ENCODE measurements around the gene DTWD1. TPM values are rescaled to one million over a fixed set of nuclear protein-coding genes. Genes with fewer than 3 reads are reported as not detected.
"Not testable (repeated sequence)": the region's sequence is repeated elsewhere in the genome, so short reads cannot be mapped to it uniquely, and the experiment has no call there.

Gene DTWD1
- 6.2 TPM for total RNA-seq

- DNase-seq (ENCODE audit: low read depth in 2 of 3, low spot score in 2 of 3): peak; percentile 85 to 98 (median 98)
Measured at GRCh38 chr15:49620658-49621368, at the start of gene DTWD1, which contains the start of gene FAM227B. Gene DTWD1 (plus strand): TSS chr15:49621048. CDS start chr15:49625168, 4,120 bp downstream. Gene FAM227B (minus strand): TSS chr15:49620818. CDS start chr15:49615171, 5,647 bp downstream.

DNA sequence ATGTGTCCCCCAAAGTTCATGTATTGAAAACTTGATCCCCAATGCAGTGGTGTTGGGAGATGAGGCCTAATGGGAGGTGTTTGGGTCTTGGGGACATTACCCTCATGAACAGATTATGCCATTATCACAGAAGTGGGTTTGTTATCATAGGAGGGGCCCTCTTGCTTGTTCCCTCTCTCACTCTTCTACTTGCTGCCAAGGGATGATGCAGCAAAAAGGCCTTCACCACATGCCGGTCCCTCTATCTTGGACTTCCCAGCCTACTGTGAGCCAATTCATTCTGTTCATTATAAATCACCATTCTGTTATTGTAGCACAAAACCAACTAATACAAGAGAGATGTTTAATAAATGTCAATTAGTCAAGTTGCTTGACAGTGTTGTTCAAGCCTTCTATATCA, 47.4 kb upstream of the DTWD1 start:
- DNase-seq (ENCODE audit: low read depth in 2 of 3, low spot score in 2 of 3): no peak

DNA sequence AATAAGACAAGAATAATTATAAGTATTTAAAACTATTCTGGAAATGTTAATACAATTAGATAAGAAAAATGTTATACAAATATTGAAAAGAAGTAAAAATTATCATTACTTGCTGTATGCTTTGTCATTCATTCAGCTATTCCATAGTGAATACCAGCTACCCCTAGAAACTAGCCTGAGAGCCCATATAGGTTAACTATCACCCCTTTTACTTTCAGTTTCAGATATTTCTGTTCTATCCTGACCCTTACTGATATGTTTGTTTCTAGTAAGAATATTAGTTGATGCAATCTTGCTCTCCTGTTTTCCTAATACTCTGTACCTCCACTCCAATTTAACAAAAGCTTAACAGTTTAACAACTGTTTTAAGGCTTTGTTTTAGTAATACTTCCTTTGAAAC, 31.8 kb upstream of the DTWD1 start:
- no peak for DNase-seq (ENCODE audit: low read depth in 2 of 3, low spot score in 2 of 3)

- not testable (repeated sequence) for DNase-seq (ENCODE audit: low read depth in 2 of 3, low spot score in 2 of 3)
Measured at GRCh38 chr15:49592829-49593316, 28.0 kb upstream of the DTWD1 start.

DNA sequence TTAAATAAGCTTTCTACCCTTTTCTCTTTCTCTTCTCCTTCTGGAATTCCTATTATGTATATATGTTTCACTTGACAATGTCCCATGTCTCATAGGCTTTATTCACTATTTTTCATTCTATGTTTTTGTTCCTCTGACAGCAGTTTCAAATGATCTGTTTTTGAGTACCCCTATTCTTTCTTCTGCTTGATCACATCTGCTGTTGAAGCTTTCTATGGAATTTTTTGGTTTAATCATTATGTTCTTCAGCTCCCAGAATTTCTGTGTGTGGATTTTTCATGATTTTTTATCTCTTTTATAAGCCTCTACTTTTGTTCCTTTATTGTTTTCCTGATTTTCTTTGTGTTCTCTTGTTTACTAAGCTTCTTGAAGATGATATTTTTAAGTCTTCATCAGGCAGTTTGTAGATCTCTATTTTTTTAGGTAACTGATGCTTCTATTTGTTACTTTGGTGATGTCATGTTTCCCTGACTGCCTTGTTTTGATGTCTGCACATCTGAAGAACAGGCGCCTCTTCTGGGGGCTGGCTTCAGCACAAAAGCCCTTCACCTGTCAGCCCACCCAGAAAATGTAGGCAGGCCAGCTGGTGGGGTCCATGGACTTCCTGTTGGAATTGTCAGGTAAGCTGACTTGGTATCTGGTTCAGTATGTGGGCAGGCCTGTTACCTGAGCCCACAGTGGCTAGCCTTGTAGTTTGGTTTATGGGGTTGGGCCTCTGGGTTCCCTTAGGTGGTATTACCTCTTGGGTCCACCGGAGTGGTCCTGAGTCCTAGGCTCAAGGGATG, 16.0 kb upstream of the DTWD1 start:
- no peak for DNase-seq (ENCODE audit: low read depth in 2 of 3, low spot score in 2 of 3)

GRCh38 chr15:49605588-49605987, 15.3 kb upstream of the DTWD1 start:
- DNase-seq (ENCODE audit: low read depth in 2 of 3, low spot score in 2 of 3): no peak

DNA sequence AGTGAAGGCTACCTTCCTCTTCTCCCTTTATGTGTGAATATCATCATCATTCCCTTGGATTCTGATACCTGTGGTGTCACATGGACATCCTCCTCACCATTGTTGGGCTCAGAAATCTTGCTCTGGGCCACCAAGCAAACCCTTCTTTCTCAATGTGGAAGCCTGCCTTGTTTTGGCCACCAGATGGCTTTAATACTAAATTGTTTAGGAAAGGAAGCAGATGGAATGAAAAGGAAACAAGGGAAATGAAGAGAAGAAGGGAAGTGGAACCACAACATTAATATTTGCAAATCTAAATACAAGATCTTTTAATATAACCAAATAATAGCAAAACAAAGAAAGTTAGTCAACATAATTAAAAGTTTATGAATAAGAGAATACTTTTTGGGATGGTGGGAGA, 14.3 kb upstream of the DTWD1 start:
- DNase-seq (ENCODE audit: low read depth in 2 of 3, low spot score in 2 of 3): no peak

- no peak for DNase-seq (ENCODE audit: low read depth in 2 of 3, low spot score in 2 of 3)
Measured at GRCh38 chr15:49610157-49610918, 10.5 kb upstream of the DTWD1 start.

DNA sequence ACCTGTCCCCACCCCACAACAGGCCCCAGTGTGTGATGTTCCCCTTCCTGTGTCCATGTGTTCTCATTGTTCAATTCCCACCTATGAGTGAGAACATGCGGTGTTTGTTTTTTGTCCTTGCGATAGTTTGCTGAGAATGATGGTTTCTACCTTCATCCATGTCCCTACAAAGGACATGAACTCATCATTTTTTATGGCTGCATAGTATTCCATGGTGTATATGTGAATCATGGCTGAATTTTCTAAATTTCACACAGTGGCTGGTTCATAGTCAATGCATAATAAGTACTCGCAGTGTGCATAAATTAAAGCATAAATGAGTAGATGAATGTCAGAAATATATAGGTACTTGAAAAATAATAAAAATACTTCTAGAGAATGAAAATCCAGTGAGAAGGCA, 8.6 kb upstream of the DTWD1 start:
- not testable (repeated sequence) for DNase-seq (ENCODE audit: low read depth in 2 of 3, low spot score in 2 of 3)

GRCh38 chr15:49619226-49619625, 1.6 kb upstream of the DTWD1 start:
- no peak for DNase-seq (ENCODE audit: low read depth in 2 of 3, low spot score in 2 of 3)

GRCh38 chr15:49620199-49620598, 649 bp upstream of the DTWD1 start:
- peak in 2 of 3 donors; percentile 13 to 44 for DNase-seq (ENCODE audit: low read depth in 2 of 3, low spot score in 2 of 3)

GRCh38 chr15:49621401-49621811, 558 bp downstream of the DTWD1 start:
- peak in 2 of 3 donors; percentile 21 to 22 for DNase-seq (ENCODE audit: low read depth in 2 of 3, low spot score in 2 of 3)

DNA sequence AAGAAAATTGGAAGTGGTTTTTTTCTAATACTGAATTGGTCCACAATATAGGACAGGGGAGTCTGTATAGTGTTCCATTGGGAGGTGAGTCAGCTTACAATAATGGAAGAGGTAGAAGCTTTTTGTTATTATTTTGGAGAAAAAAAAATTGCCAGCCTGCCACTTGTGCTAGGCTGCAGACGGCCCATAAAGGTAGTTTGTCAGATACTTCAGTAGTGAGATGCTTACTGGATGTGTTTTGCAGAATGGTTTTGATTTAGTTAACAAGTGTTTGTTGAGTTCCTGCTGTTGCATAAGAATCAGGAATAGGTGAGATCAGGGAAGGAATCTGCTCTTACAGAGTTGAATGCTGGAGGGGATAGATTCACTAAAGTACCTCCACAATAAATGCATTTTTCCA, 1.0 kb downstream of the DTWD1 start:
- no peak for DNase-seq (ENCODE audit: low read depth in 2 of 3, low spot score in 2 of 3)

DNA sequence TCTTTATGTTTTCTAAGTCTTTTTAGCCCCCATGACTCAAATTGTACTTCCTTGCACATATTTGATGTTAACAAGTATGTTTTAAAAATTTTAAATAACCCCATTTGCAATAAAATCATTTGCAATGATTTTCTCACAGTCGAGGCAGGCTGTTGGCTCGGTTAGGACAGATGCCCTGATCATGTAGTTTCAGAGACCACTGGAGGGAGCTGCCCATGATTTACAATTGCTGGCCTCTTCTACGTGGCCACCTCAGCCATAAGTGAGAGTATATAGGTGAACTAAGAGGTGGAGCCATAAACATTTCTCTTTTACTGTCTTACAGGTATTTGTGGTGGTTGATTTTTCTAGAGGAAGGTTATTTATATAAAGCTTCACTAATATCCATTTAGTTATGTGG, 1.7 kb downstream of the DTWD1 start:
- no peak for DNase-seq (ENCODE audit: low read depth in 2 of 3, low spot score in 2 of 3)

GRCh38 chr15:49624056-49624455, 3.2 kb downstream of the DTWD1 start:
- DNase-seq (ENCODE audit: low read depth in 2 of 3, low spot score in 2 of 3): peak in 1 of 3 donors; percentile 31

- DNase-seq (ENCODE audit: low read depth in 2 of 3, low spot score in 2 of 3): peak in 1 of 3 donors; percentile 12
Measured at GRCh38 chr15:49625460-49626036, 4.7 kb downstream of the DTWD1 start.

DNA sequence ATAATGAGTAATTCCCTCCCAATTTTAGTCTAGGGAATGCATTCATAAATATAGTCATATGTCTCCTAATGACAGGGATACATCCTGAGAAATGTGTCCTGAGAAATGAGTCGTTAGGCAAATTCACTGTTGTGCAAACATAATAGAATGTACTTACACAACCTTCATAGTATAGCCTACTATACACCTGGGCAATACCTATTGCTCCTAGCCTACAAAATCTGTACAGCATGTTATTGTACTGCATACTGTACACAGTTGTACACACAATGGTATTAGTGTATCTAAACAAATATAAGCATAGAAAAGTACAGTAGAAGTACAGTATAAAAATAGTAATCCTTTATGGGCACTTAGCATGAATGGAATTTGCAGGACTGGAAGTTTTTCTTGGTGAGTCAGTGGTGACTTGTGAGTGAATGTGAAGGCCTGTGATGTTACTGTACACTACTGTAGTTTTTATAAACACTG, 6.6 kb downstream of the DTWD1 start:
- DNase-seq (ENCODE audit: low read depth in 2 of 3, low spot score in 2 of 3): no peak

- DNase-seq (ENCODE audit: low read depth in 2 of 3, low spot score in 2 of 3): no peak
Measured at GRCh38 chr15:49628379-49628778, 7.5 kb downstream of the DTWD1 start.

- no peak for DNase-seq (ENCODE audit: low read depth in 2 of 3, low spot score in 2 of 3)
Measured at GRCh38 chr15:49637857-49638256, 17.0 kb downstream of the DTWD1 start.

GRCh38 chr15:49644364-49644794, 23.5 kb downstream of the DTWD1 start:
- DNase-seq (ENCODE audit: low read depth in 2 of 3, low spot score in 2 of 3): no peak
